SK-N-SH (cell line): ENCODE data around the gene SRSF2. TPM values are rescaled to one million over a fixed set of nuclear protein-coding genes. Genes with fewer than 3 reads are reported as not detected.
"Not testable (repeated sequence)": the region's sequence is repeated elsewhere in the genome, so short reads cannot be mapped to it uniquely, and the experiment has no call there.

ENCODE experiments used
- CTCF ChIA-PET: fragments of 300-600, 350-600 bp; formaldehyde crosslinking; extraction: SDS; loops from one replicate; lab custom pipeline; 2021; lab: Yijun Ruan, JAX
- POLR2A ChIA-PET: fragments of 350-600 bp; sonication (Branson Sonifier 250); formaldehyde crosslinking; extraction: SDS; loops from one replicate; lab custom pipeline; 2020; ENCODE audit warnings: antibody characterized with exemption, inconsistent platforms; lab: Yijun Ruan, JAX
- DNase-seq: peaks from one replicate; pipeline ENCODE4 v3.0.0; 2012
- H2AFZ ChIP-seq: fragments of 200-600 bp; sonication (generic); 2 replicates; pipeline ENCODE4 v1.8.1; 2016; ENCODE audit warnings: antibody characterized with exemption, mild to moderate bottlenecking, low read depth
- H3F3A ChIP-seq: fragments of 200-600 bp; sonication (generic); replicated peaks from 2 replicates; pipeline ENCODE3; 2016; ENCODE audit warnings: antibody characterized with exemption, mild to moderate bottlenecking; ENCODE audit not compliant: insufficient read depth
- H3K27ac ChIP-seq, 2 experiments: fragments of 200-500 bp in 1 of 2; fragments of 200-600 bp in 1 of 2; sonication (Bioruptor generic) in 1 of 2; sonication (generic), shearing (Covaris generic) in 1 of 2; 2 replicates each; pipeline versions ENCODE4 v1.5.1 to v1.6.1; 2014 to 2016; ENCODE audit warnings: low read depth in 2 of 2, inconsistent platforms in 1 of 2, low read length in 1 of 2, mild to moderate bottlenecking in 1 of 2, mixed read lengths in 1 of 2
- H3K27me3 ChIP-seq: fragments of 200-600 bp; sonication (generic), shearing (Covaris generic); 2 replicates; pipeline ENCODE4 v1.6.1; 2016; ENCODE audit warnings: mixed run types; ENCODE audit not compliant: insufficient read depth
- H3K36me3 ChIP-seq, 2 experiments: fragments of 200-500 bp in 1 of 2; fragments of 200-600 bp in 1 of 2; sonication (Bioruptor generic) in 1 of 2; sonication (generic) in 1 of 2; replicated peaks in 1 of 2; 2 replicates each; pipeline versions ENCODE3 to v1.5.1; 2014 to 2016; ENCODE audit warnings: low read length in 1 of 2, mild to moderate bottlenecking in 1 of 2; ENCODE audit not compliant: insufficient read depth in 2 of 2, control insufficient read depth in 1 of 2
- H3K4me1 ChIP-seq, 2 experiments: fragments of 200-500 bp in 1 of 2; fragments of 200-600 bp in 1 of 2; sonication (Bioruptor generic) in 1 of 2; sonication (generic), shearing (Covaris generic) in 1 of 2; 2 replicates each; pipeline versions ENCODE4 v1.5.1 to v1.6.1; 2014 to 2016; ENCODE audit warnings: low read depth in 1 of 2, low read length in 1 of 2, mixed run types in 1 of 2; ENCODE audit not compliant: insufficient read depth in 2 of 2, control insufficient read depth in 1 of 2
- H3K4me2 ChIP-seq: fragments of 200-600 bp; sonication (generic), shearing (Covaris generic); 2 replicates; pipeline ENCODE4 v1.6.1; 2017; ENCODE audit warnings: mixed run types
- H3K4me3 ChIP-seq, 2 experiments: fragments of 200-500 bp in 1 of 2; fragments of 200-600 bp in 1 of 2; sonication (Bioruptor generic) in 1 of 2; sonication (generic), shearing (Covaris generic) in 1 of 2; 2 replicates each; pipeline versions ENCODE4 v1.5.1 to v1.8.1; 2014 to 2016; ENCODE audit warnings: low read depth in 2 of 2, inconsistent platforms in 1 of 2, low read length in 1 of 2, mild to moderate bottlenecking in 1 of 2, mixed read lengths in 1 of 2, moderate library complexity in 1 of 2
- H3K79me2 ChIP-seq: fragments of 200-600 bp; sonication (generic); 2 replicates; pipeline ENCODE4 v1.8.1; 2017; ENCODE audit warnings: mild to moderate bottlenecking; ENCODE audit not compliant: insufficient read depth
- H3K9ac ChIP-seq: fragments of 200-600 bp; sonication (generic); 2 replicates; pipeline ENCODE4 v1.6.1; 2017; ENCODE audit warnings: mixed run types
- H3K9me2 ChIP-seq: fragments of 200-600 bp; sonication (generic); 2 replicates; pipeline ENCODE4 v1.6.1; 2017; ENCODE audit warnings: mixed run types
- H3K9me3 ChIP-seq: fragments of 200-600 bp; sonication (generic); 2 replicates; pipeline ENCODE4 v1.6.1; 2017; ENCODE audit warnings: mixed run types, mild to moderate bottlenecking, moderate library complexity
- H4K20me1 ChIP-seq: fragments of 200-600 bp; sonication (generic); 2 replicates; pipeline ENCODE4 v1.6.1; 2017; ENCODE audit warnings: mild to moderate bottlenecking, mixed run types; ENCODE audit not compliant: insufficient read depth
- CTCF ChIP-seq: fragments of 200-600 bp; sonication (generic); IDR thresholded peaks from 2 replicates; pipeline ENCODE4 v1.6.1; 2017; ENCODE audit warnings: antibody characterized with exemption, mild to moderate bottlenecking, moderate library complexity
- FOSL2 ChIP-seq: IDR thresholded peaks from 2 replicates; pipeline ENCODE4 v1.4.0; 2012; ENCODE audit warnings: low read depth, mild to moderate bottlenecking, moderate library complexity, borderline replicate concordance
- FOXM1 ChIP-seq: IDR thresholded peaks from 2 replicates; pipeline ENCODE4 v1.4.0; 2012; ENCODE audit warnings: low read depth, mild to moderate bottlenecking
- GABPA ChIP-seq: IDR thresholded peaks from 2 replicates; pipeline ENCODE4 v1.4.0; 2012; ENCODE audit warnings: low read depth, mild to moderate bottlenecking
- IRF3 ChIP-seq: fragments of 150-350 bp; IDR thresholded peaks from 2 replicates; pipeline ENCODE4 v1.6.1; 2016; ENCODE audit warnings: mild to moderate bottlenecking, low read depth, low read length
- JUND ChIP-seq: IDR thresholded peaks from 2 replicates; pipeline ENCODE4 v1.4.0; 2012
- MAX ChIP-seq: IDR thresholded peaks from 2 replicates; pipeline ENCODE4 v1.4.0; 2012; ENCODE audit warnings: low read depth
- MEF2A ChIP-seq: IDR thresholded peaks from 2 replicates; pipeline ENCODE4 v1.4.0; 2012; ENCODE audit warnings: low read depth, borderline replicate concordance
- MXI1 ChIP-seq: IDR thresholded peaks from 2 replicates; pipeline ENCODE4 v1.6.1; 2012; ENCODE audit warnings: mild to moderate bottlenecking, low read depth, low read length, improper control_type of control experiment
- NFIC ChIP-seq: IDR thresholded peaks from 2 replicates; pipeline ENCODE4 v1.4.0; 2012; ENCODE audit warnings: borderline replicate concordance
- NRF1 ChIP-seq: IDR thresholded peaks from 2 replicates; pipeline ENCODE4 v1.6.1; 2012; ENCODE audit warnings: low read depth, mild to moderate bottlenecking, low read length
- POLR2AphosphoS5 ChIP-seq: IDR thresholded peaks from 2 replicates; pipeline ENCODE4 v1.6.1; 2012; ENCODE audit warnings: low read depth, low read length
- RAD21 ChIP-seq: IDR thresholded peaks from 2 replicates; pipeline ENCODE4 v1.6.1; 2012; ENCODE audit warnings: mild to moderate bottlenecking, low read length
- RCOR1 ChIP-seq: fragments of 150-350 bp; IDR thresholded peaks from 2 replicates; pipeline ENCODE4 v1.6.1; 2017; ENCODE audit warnings: antibody characterized with exemption, low read length
- RFX5 ChIP-seq: IDR thresholded peaks from 2 replicates; pipeline ENCODE4 v1.6.1; 2012; ENCODE audit warnings: mild to moderate bottlenecking, improper control_type of control experiment, low read length
- TCF12 ChIP-seq: IDR thresholded peaks from 2 replicates; pipeline ENCODE4 v1.4.0; 2012
- TEAD4 ChIP-seq: IDR thresholded peaks from 2 replicates; pipeline ENCODE4 v1.4.0; 2012; ENCODE audit warnings: mild to moderate bottlenecking, borderline replicate concordance; ENCODE audit not compliant: insufficient read depth
- USF1 ChIP-seq: IDR thresholded peaks from 2 replicates; pipeline ENCODE4 v1.4.0; 2012; ENCODE audit warnings: low read depth, borderline replicate concordance
- WGBS: methylation state at CpG from one replicate; pipeline ENCODE4 v1.1.6; 2017; ENCODE audit warnings: low lambda C conversion rate; 5-methylcytosine and 5-hydroxymethylcytosine counted together
- polyA plus RNA-seq, 3 experiments: library from polyadenylated mRNA; depleted of rRNA; stranded (reverse); fragments of >200 nt; gene quantifications; 2 replicates each; pipeline ENCODE4 v1.2.3, GENCODE V29; 2012
- TF ChIP-seq, protein P1 (sequence below): IDR thresholded peaks from 2 replicates; pipeline ENCODE4; 2012

The SRSF2 gene
- polyA plus RNA-seq, 1 of the 3 experiments (the other 2 are of a cell fraction): 211 TPM

GRCh38 chr17:76723812-76724211 is 13.3 kb downstream of the SRSF2 start:
- DNase-seq: no peak
- Histone ChIP-seq H3K79me2 (peaks cover 82% of the 10 kb centered on the region), H3F3A (peaks cover 18% of the 10 kb centered on the region), H3K9ac (no peak overlapping the region), H3K36me3 (peaks cover 43 to 60% of the 10 kb centered on the region in 2 experiments), H3K27me3 (no peaks in the 10 kb centered on the region), H3K9me3 (no peaks in the 10 kb centered on the region), H3K4me1 (peaks cover 13 to 14% of the 10 kb centered on the region in 2 experiments; a peak in 3 of 4 replicates), H4K20me1 (peaks cover 18% of the 10 kb centered on the region; the same call in 1 of the 2 replicates), H3K4me2 (peak overlapping the region; percentile 80; the same call in 1 of the 2 replicates), H2AFZ (no peak overlapping the region), H3K9me2 (no peaks in the 10 kb centered on the region), H3K4me3 (no peak overlapping the region), H3K27ac (no peak overlapping the region)
- CTCF ChIA-PET: interaction anchor here (0.8 to 5.9 kb wide), 6 partner anchors 8 to 333 kb away, joined by 3 to 75 read pairs (median 9); no protein-coding TSS in a partner anchor
- TF ChIP-seq FOSL2 (no peak), NRF1 (no peak), POLR2AphosphoS5 (no peak), MEF2A (no peak), FOXM1 (no peak), JUND (no peak), TEAD4 (no peak), RAD21 (no peak), RFX5 (no peak), NFIC (no peak), MXI1 (no peak), USF1 (no peak)
- 96% methylated on average over 9 of the region's 9 CpGs for WGBS
- POLR2A ChIA-PET: interaction anchor here (1.5 kb wide), 1 partner anchor 13 kb away, joined by 3 read pairs; the partner anchor contains the start of gene MXRA7

GRCh38 chr17:76722977-76723376 is 14.2 kb downstream of the SRSF2 start:
- Histone ChIP-seq H3K4me1 (peaks cover 13 to 14% of the 10 kb centered on the region in 2 experiments; a peak in 3 of 4 replicates), H4K20me1 (peaks cover 18% of the 10 kb centered on the region; the same call in 1 of the 2 replicates), H3F3A (peaks cover 25% of the 10 kb centered on the region), H3K79me2 (peaks cover 74% of the 10 kb centered on the region), H3K36me3 (peaks cover 51 to 69% of the 10 kb centered on the region in 2 experiments)
- H3K9ac ChIP-seq, H3K9me3 ChIP-seq, H2AFZ ChIP-seq, H3K4me3 ChIP-seq, H3K9me2 ChIP-seq, H3K4me2 ChIP-seq, H3K27ac ChIP-seq, DNase-seq, H3K27me3 ChIP-seq, POLR2A ChIA-PET: not testable (repeated sequence)
- WGBS: 96% methylated on average over 8 of the region's 8 CpGs
- CTCF ChIA-PET: interaction anchor here (0.7 to 5.9 kb wide), 7 partner anchors 7 to 334 kb away, joined by 3 to 75 read pairs (median 8); partner anchors contain the start of gene MXRA7

DNA sequence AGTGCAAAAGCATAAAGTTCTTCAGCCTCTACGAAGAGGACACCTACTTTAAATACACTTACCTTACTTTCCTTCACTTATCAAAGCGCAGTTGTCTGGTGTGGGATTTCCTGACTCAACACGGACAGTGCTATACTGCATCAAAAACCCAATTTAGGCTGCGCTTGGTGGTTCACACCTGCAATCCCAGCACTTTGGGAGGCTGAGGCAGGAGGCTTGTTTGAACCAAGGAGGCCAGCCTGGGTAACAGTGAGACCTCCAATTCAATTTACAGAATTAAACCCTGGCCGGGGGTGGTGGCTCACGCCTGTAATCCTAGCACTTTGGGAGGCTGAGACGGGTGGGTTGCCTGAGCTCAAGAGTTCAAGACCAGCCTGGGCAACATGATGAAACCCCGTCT is 14.9 kb downstream of the SRSF2 start:
- Histone ChIP-seq H3K79me2 (peaks cover 68% of the 10 kb centered on the region), H3K9me2 (no peaks in the 10 kb centered on the region), H3K4me1 (peaks cover 9 to 12% of the 10 kb centered on the region in 2 experiments), H2AFZ (no peak overlapping the region), H3K4me3 (no peak overlapping the region), H4K20me1 (peaks cover 18% of the 10 kb centered on the region; the same call in 1 of the 2 replicates), H3K36me3 (peaks cover 51 to 73% of the 10 kb centered on the region in 2 experiments), H3K9ac (no peak overlapping the region), H3K9me3 (no peaks in the 10 kb centered on the region), H3K27me3 (no peaks in the 10 kb centered on the region), H3K27ac (no peak overlapping the region), H3K4me2 (no peak overlapping the region), H3F3A (peaks cover 23% of the 10 kb centered on the region)
- 92% methylated on average over 8 of the region's 8 CpGs for WGBS
- no peak for DNase-seq
- TF ChIP-seq RCOR1 (no peak), GABPA (no peak), MEF2A (no peak), NFIC (no peak), TCF12 (no peak), CTCF (no peak), JUND (no peak), MAX (no peak), IRF3 (no peak)
- TF ChIP-seq, protein P1, sequence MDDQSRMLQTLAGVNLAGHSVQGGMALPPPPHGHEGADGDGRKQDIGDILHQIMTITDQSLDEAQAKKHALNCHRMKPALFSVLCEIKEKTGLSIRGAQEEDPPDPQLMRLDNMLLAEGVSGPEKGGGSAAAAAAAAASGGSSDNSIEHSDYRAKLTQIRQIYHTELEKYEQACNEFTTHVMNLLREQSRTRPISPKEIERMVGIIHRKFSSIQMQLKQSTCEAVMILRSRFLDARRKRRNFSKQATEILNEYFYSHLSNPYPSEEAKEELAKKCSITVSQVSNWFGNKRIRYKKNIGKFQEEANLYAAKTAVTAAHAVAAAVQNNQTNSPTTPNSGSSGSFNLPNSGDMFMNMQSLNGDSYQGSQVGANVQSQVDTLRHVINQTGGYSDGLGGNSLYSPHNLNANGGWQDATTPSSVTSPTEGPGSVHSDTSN: no peak
- CTCF ChIA-PET: interaction anchor here (0.8 to 2.8 kb wide), 4 partner anchors 10 to 146 kb away, joined by 3 to 8 read pairs (median 4); partner anchors contain the start of genes MGAT5B and MXRA7
- POLR2A ChIA-PET: no interaction called here
